GM18520 (cell line): Measurements from ENCODE around the gene HDDC3.
"Not testable (repeated sequence)": the region's sequence is repeated elsewhere in the genome, so short reads cannot be mapped to it uniquely, and the experiment has no call there.

ENCODE experiments used
- ATAC-seq: cut with Tn5 transposase; IDR thresholded peaks from one replicate; pipeline ENCODE4 v1.9.1; 2021; ENCODE audit not compliant: unreplicated experiment

The HDDC3 gene

DNA sequence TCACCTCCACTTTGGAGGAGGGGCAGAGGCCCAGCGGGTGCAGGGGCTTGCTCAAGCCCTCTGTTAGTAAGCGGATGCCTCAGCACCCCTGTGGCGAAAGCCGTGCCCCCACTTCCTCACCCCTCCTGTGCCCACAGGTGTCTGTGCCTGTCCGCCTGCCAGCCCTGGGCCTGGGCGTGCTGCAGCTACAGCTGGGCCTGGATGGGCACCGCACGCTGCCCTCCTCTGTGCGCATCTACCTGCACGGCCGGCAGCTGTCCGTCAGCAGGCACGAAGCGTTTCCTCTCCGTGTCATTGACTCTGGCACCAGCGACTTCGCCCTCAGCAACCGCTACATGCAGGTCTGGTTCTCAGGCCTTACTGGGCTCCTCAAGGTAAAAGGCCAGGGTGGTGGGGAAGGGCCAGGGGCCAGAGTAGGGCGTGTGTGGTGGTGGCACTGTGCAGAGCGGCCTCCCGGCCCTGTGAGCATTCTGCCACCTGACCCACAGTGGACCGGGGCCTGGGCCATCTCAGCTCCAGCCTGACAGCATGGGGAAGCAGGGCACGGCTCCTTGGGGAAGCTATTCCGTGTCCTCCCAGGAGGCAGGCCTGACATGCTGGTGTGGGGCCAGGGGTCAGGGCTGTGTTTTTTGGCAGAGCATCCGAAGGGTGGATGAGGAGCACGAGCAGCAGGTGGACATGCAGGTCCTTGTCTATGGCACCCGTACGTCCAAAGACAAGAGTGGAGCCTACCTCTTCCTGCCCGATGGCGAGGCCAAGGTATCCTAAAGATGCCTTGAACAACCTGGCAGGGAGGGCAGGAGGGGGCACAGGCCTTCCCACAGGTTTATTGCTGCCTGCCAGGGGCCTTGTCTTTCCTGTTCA, 20.2 kb downstream of the HDDC3 start:
- no peak for ATAC-seq

DNA sequence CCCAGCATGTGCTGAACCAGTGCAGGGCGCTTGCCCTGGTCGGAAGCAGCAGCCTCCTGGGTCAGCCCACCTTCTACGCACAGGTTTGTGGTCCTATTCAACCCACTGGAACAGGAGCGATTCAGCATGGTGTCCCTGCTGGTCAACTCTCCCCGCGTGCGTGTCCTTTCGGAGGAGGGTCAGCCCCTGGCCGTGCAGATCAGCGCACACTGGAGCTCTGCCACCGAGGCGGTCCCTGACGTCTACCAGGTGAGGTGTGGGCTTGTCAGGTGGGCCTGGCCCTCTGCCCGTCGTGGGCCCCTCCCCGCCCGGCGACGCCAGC, 21.1 kb downstream of the HDDC3 start:
- no peak for ATAC-seq

- no peak for ATAC-seq
Measured at GRCh38 chr15:90910441-90911301, 21.7 kb downstream of the HDDC3 start.

- no peak for ATAC-seq
Measured at GRCh38 chr15:90909976-90910375, 22.4 kb downstream of the HDDC3 start.

GRCh38 chr15:90909449-90909848, 22.9 kb downstream of the HDDC3 start:
- ATAC-seq: not testable (repeated sequence)

- no peak for ATAC-seq
Measured at GRCh38 chr15:90907838-90908507, 24.4 kb downstream of the HDDC3 start.

GRCh38 chr15:90907051-90907660, 25.2 kb downstream of the HDDC3 start:
- ATAC-seq: no peak

DNA sequence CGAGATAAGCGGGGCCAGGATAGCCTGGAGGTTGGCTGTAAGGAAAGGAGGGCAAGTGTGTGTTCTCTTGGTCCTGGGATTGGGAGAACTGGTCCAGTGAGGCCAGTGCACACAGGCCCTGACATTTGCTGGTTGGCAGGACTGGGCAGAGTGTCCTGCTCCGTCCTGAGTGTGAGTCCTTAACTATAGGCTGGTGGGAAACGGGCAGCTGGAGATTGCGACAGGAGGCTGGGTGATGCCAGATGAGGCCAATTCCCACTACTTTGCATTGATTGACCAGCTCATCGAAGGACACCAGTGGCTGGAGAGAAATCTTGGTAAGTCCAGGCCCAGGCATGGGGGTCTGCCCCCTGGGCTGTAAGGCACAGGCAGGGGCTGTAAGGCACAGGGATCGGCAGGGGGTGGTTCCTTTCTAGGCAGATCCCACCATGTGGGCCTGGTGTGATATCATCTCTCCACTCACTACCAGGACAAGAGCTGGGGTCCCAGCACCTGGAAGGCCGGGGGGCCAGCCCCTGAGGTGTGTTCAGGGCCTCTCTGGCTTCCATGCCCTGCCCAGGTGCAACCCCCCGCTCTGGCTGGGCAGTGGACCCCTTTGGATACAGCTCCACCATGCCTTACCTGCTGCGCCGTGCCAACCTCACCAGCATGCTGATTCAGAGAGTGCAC, 26.0 kb downstream of the HDDC3 start:
- no peak for ATAC-seq

- no peak for ATAC-seq
Measured at GRCh38 chr15:90905306-90906180, 26.8 kb downstream of the HDDC3 start.

- no peak for ATAC-seq
Measured at GRCh38 chr15:90904746-90905145, 27.6 kb downstream of the HDDC3 start.

DNA sequence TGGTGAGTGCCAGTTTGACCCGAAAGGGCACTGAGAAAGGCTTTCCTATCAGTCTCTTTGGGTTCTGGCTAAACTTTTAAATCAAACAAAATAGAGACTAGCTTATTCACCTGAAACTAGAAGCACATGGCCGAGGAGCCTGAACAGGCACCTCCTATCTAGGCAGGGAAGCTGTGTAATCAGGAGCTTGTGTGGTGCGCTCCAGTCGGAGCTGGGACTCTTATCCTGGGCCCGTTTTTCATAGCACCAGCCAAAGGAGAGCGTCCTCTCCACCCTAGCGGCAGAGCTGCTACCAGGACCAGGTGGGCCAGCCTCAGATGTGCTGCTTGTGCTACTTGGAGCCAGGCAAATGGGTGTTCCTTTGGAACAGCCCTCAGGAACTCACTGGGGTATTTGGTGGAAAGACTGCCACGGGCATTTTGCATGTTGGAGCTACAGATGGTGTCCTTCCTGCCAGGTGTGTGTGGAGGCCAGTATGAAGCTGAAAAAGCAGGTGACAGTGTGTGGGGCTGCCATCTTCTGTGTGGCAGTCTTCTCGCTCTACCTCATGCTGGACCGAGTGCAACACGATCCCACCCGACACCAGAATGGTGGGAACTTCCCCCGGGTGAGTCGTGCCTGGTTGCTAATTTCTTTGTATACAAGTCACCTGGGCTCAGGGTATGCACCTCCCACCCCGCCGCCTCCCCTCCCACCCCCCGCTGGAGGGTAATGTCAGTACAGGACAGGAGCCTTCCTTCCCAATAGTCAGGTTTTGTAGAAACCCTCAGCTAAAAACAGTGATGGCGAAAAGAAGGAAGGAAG, 28.4 kb downstream of the HDDC3 start:
- no peak for ATAC-seq

- ATAC-seq: peak; percentile 27
Measured at GRCh38 chr15:90902840-90903732, 29.3 kb downstream of the HDDC3 start, which contains the start of gene MAN2A2. TSS of gene MAN2A2 (plus strand) at chr15:90903302. CDS start at chr15:90904208, 906 bp downstream.

DNA sequence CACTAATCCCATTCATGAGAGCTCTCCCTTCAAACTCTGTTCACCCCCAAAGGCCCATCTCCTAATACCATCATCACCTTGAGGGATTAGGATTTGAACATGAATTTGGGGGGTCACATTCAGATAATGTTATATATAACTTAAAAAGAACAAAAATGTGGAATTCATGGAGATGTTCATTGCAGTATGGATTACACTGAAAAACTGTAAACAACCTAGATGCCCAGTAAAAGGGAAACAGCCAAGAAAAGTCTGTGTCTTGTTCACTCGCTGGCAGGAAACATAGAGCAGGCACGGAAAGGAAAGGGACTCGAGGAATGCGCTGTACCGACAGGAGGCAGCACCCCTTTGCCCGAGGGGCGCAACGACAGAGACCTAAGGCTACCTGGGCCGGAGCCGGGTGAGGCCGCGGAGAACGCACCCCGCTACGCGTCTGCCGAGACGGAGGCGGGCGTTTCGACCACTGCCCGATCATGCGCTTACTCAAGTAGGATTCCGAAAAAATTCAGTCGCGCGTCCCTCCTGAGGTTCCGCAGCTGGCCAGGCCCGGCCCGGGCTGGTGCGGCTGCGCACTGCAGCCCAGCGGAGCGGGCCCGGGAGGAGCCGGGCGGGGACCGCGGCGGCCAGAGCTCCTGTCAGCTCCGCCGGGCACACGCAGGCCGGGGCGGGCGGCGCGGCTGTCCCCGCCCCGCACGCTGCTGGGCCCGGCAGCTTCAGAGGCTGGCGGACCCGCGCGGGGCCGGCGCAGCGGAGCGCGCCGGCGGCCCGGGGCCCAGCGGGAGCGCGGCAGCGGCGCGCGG, 30.1 kb downstream of the HDDC3 start:
- ATAC-seq: peak; percentile 62

DNA sequence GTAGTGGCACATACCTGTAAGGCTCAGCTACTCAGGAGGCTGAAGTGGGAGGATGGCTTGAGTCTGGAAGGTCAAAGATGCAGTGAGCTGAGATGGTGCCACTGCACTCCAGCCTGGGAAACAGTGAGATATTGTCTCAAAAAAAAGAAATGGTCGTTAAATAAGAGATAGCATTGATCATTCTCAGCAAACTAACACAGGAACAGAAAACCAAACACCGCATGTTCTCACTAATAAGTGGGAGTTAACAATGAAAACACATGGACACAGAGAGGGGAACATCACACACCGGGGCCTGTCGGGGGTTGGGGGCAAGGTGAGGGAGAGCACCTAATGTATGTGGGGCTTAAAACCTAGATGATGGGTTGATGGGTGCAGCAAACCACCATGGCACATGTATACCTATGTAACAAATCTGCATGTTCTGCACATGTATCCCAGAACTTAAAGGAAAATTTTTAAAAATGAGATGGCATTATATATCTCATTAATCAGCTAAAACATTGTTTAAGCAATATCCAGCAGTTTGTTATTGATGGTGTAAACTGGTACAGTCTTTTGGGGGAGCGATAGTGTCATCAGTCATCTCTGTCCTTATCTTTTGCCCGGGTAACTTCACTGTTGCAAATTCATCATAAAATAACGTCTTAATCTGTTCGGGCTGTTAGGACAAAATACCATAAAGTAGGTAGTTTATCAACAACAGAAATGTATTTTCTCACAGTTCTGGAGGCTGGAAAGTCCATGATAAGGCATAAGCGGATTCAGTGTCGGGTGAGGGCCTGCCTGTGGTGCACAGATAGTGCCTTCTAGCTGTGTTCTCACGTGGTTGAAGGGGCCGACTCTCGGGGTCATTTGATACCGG, 30.9 kb downstream of the HDDC3 start:
- ATAC-seq: no peak

- ATAC-seq: not testable (repeated sequence)
Measured at GRCh38 chr15:90897131-90897655, 35.2 kb downstream of the HDDC3 start.
